Endothelial cell (in vitro differentiated cells): ENCODE data around the gene CFAP77. TPM values are rescaled to one million over a fixed set of nuclear protein-coding genes. Genes with fewer than 3 reads are reported as not detected.

Source experiments
- DNase-seq: peaks from one replicate; pipeline ENCODE4 v3.0.0; 2021; ENCODE audit warnings: low spot score
- H3K27ac Mint-ChIP-seq: one replicate; pipeline ENCODE4 v1.8.0; 2021; ENCODE audit warnings: mixed read lengths, inconsistent platforms; ENCODE audit not compliant: unreplicated experiment
- H3K27me3 Mint-ChIP-seq: one replicate; pipeline ENCODE4 v1.8.0; 2021; ENCODE audit warnings: mild to moderate bottlenecking, moderate library complexity, mixed read lengths, inconsistent platforms; ENCODE audit not compliant: unreplicated experiment
- H3K36me3 Mint-ChIP-seq: one replicate; pipeline ENCODE4 v1.8.0; 2021; ENCODE audit warnings: mild to moderate bottlenecking, low read depth, mixed read lengths, inconsistent platforms; ENCODE audit not compliant: unreplicated experiment
- H3K4me1 Mint-ChIP-seq: one replicate; pipeline ENCODE4 v1.8.0; 2021; ENCODE audit warnings: mild to moderate bottlenecking, mixed read lengths, inconsistent platforms; ENCODE audit not compliant: unreplicated experiment
- H3K4me3 Mint-ChIP-seq: one replicate; pipeline ENCODE4 v1.8.0; 2021; ENCODE audit warnings: mild to moderate bottlenecking, mixed read lengths, inconsistent platforms; ENCODE audit not compliant: unreplicated experiment
- H3K9me3 Mint-ChIP-seq: one replicate; pipeline ENCODE4 v1.8.0; 2021; ENCODE audit warnings: mixed read lengths, inconsistent platforms; ENCODE audit not compliant: unreplicated experiment
- CTCF ChIP-seq: fragments of 200-600 bp; sonication (generic); IDR thresholded peaks from one replicate; pipeline ENCODE4 v1.5.0; 2021; ENCODE audit warnings: antibody characterized with exemption; ENCODE audit not compliant: unreplicated experiment
- total RNA-seq: library from RNA; stranded (reverse); fragmentation: NEBNext Ultra II Directional; extraction: Animal tissue kit (Norgen Biotek cat#: 25700); gene quantifications from one replicate; pipeline ENCODE4 v1.2.1, GENCODE V29; 2021; ENCODE audit not compliant: unreplicated experiment

The CFAP77 gene
- total RNA-seq, 1 donor from 2014 or later = 3.7 TPM

GRCh38 chr9:132517815-132518550 is 108.0 kb downstream of the CFAP77 start:
- no peaks in the 10 kb centered on the region for H3K9me3 Mint-ChIP-seq
- no peaks in the 10 kb centered on the region for H3K36me3 Mint-ChIP-seq
- no peak for TF ChIP-seq CTCF
- H3K4me3 Mint-ChIP-seq = no peak overlapping the region
- DNase-seq = no peak
- peaks cover 3% of the 10 kb centered on the region for H3K27me3 Mint-ChIP-seq
- no peak overlapping the region for H3K27ac Mint-ChIP-seq
- no peaks in the 10 kb centered on the region for H3K4me1 Mint-ChIP-seq

- no peak for DNase-seq
- no peak for TF ChIP-seq CTCF
- Mint-ChIP-seq H3K27ac (no peak overlapping the region), H3K4me3 (no peak overlapping the region), H3K4me1 (no peaks in the 10 kb centered on the region), H3K9me3 (no peaks in the 10 kb centered on the region), H3K27me3 (peaks cover 3% of the 10 kb centered on the region), H3K36me3 (no peaks in the 10 kb centered on the region)
These were observed 108.6 kb downstream of the CFAP77 start for GRCh38 chr9:132518626-132519025.

GRCh38 chr9:132519033-132519432 is 109.0 kb downstream of the CFAP77 start:
- no peaks in the 10 kb centered on the region for H3K4me1 Mint-ChIP-seq
- no peaks in the 10 kb centered on the region for H3K9me3 Mint-ChIP-seq
- no peaks in the 10 kb centered on the region for H3K36me3 Mint-ChIP-seq
- no peak overlapping the region for H3K27ac Mint-ChIP-seq
- H3K27me3 Mint-ChIP-seq = peaks cover 3% of the 10 kb centered on the region
- H3K4me3 Mint-ChIP-seq = no peak overlapping the region
- no peak for TF ChIP-seq CTCF
- no peak for DNase-seq

- DNase-seq = no peak
- H3K27me3 Mint-ChIP-seq = peaks cover 3% of the 10 kb centered on the region
- H3K9me3 Mint-ChIP-seq = no peaks in the 10 kb centered on the region
- H3K36me3 Mint-ChIP-seq = no peaks in the 10 kb centered on the region
- H3K27ac Mint-ChIP-seq = no peak overlapping the region
- no peaks in the 10 kb centered on the region for H3K4me1 Mint-ChIP-seq
- H3K4me3 Mint-ChIP-seq = no peak overlapping the region
- TF ChIP-seq CTCF = no peak
These were observed 110.6 kb downstream of the CFAP77 start for GRCh38 chr9:132520612-132521011.

- no peak overlapping the region for H3K27ac Mint-ChIP-seq
- DNase-seq = no peak
- peaks cover 3% of the 10 kb centered on the region for H3K27me3 Mint-ChIP-seq
- no peaks in the 10 kb centered on the region for H3K4me1 Mint-ChIP-seq
- no peaks in the 10 kb centered on the region for H3K9me3 Mint-ChIP-seq
- TF ChIP-seq CTCF = no peak
- H3K4me3 Mint-ChIP-seq = no peak overlapping the region
- H3K36me3 Mint-ChIP-seq = no peaks in the 10 kb centered on the region
These were observed 115.5 kb downstream of the CFAP77 start for GRCh38 chr9:132525308-132526023.
